Memory B cell (primary cell): ENCODE results near the gene KCNE4.

ENCODE experiments used
- ATAC-seq: fragments of 150-1000 bp; cut with Tn5 transposase; 2 replicates; pipeline ENCODE4 v1.10.0; 2021; ENCODE audit warnings: low read depth, mild to moderate bottlenecking, moderate library complexity
- DNase-seq, 2 donors: peaks; one replicate each; pipeline ENCODE4 v3.0.0; 2022; ENCODE audit warnings: low spot score in 2 of 2
- H3K27ac Mint-ChIP-seq: one replicate; pipeline ENCODE4 v1.8.0; 2022; ENCODE audit warnings: mild to moderate bottlenecking, moderate library complexity, mixed read lengths
- H3K27me3 Mint-ChIP-seq: one replicate; pipeline ENCODE4 v1.8.0; 2022; ENCODE audit warnings: mixed read lengths
- H3K36me3 Mint-ChIP-seq: one replicate; pipeline ENCODE4 v1.8.0; 2022; ENCODE audit warnings: mild to moderate bottlenecking, mixed read lengths
- H3K4me1 Mint-ChIP-seq: one replicate; pipeline ENCODE4 v1.8.0; 2022; ENCODE audit warnings: mixed read lengths
- H3K4me3 Mint-ChIP-seq: one replicate; pipeline ENCODE4 v1.8.0; 2022; ENCODE audit warnings: mild to moderate bottlenecking, moderate library complexity, mixed read lengths
- H3K9me3 Mint-ChIP-seq: one replicate; pipeline ENCODE4 v1.8.0; 2022; ENCODE audit warnings: mixed read lengths

Gene KCNE4

GRCh38 chr2:223092667-223093066 is 40.7 kb downstream of the KCNE4 start:
- Mint-ChIP-seq H3K36me3 (no peaks in the 10 kb centered on the region), H3K4me1 (no peaks in the 10 kb centered on the region), H3K27ac (no peak overlapping the region), H3K9me3 (no peaks in the 10 kb centered on the region), H3K27me3 (no peaks in the 10 kb centered on the region), H3K4me3 (no peak overlapping the region)
- DNase-seq (no peak), ATAC-seq (no peak)

DNA sequence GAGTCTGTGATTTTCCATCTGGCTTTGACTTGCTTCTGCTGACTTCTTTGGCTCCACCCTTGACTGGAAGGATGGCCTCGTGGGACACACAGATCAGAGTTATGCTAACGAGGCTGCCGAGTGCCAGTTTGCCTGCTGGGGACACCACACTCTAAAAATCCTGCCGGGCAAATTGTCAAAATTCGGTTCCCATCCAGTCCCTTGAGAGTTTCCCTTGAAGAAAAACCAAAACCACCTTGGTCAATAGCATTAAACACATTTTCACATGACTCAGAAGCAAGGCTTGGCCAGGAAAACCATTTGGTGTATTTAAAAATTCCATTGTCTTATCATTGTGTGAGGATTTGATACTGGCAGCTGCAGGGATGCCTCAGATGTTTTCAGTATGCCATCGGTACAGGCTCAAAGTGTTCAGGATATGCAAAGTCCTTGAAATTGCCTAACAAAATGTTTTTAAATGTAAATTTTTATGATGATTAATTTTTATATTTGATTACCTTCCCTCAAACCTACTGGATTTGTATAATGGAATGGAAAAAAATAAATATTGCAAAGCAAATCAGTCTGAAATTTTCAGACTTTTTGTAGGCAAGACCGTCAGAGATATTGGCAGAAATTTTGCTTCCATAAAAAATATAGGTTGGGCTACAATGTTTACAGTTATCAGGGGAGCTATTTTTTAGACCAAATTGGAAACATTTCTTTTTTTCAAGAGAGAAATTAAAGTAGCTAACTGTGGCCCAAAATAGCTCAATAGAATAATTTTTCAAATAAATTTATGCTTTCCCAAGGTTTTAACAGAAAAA is 41.6 kb downstream of the KCNE4 start:
- Mint-ChIP-seq H3K27me3 (no peaks in the 10 kb centered on the region), H3K36me3 (no peaks in the 10 kb centered on the region), H3K4me3 (no peak overlapping the region)

DNA sequence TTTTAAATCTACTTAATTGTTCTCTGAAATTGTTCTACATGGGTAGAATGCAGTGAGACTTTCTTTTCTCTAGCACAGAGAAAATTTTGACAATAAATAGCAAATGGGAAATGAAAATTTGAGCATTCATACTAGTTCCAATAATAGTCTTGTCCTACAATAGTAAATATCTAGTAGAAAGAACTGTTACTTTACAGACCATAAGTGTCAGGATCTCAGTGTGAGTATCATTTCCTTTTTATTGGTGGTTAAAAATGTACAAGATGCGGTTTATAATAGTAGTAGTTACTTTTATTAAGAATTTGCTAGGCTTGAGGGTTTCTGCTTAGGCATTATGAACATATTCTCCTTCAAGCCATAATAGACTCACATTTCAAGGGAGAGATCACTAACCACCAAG is 43.2 kb downstream of the KCNE4 start:
- ATAC-seq (no peak), DNase-seq (no peak)
- no peaks in the 10 kb centered on the region for H3K4me1 Mint-ChIP-seq
- H3K9me3 Mint-ChIP-seq = no peaks in the 10 kb centered on the region
- no peak overlapping the region for H3K27ac Mint-ChIP-seq
- no peak overlapping the region for H3K4me3 Mint-ChIP-seq
- H3K27me3 Mint-ChIP-seq = peaks cover 2% of the 10 kb centered on the region
- H3K36me3 Mint-ChIP-seq = no peaks in the 10 kb centered on the region

More for the DNA sequence above, 41.6 kb downstream of the KCNE4 start:
- DNase-seq = no peak
- Mint-ChIP-seq H3K27ac (no peak overlapping the region), H3K9me3 (no peaks in the 10 kb centered on the region), H3K4me1 (no peaks in the 10 kb centered on the region)
- ATAC-seq = no peak

GRCh38 chr2:223096235-223096970 is 44.4 kb downstream of the KCNE4 start:
- Mint-ChIP-seq H3K36me3 (no peaks in the 10 kb centered on the region), H3K27me3 (peaks cover 2% of the 10 kb centered on the region), H3K4me1 (no peaks in the 10 kb centered on the region), H3K9me3 (no peaks in the 10 kb centered on the region), H3K4me3 (no peak overlapping the region), H3K27ac (no peak overlapping the region)
- no peak for DNase-seq
- no peak for ATAC-seq

DNA sequence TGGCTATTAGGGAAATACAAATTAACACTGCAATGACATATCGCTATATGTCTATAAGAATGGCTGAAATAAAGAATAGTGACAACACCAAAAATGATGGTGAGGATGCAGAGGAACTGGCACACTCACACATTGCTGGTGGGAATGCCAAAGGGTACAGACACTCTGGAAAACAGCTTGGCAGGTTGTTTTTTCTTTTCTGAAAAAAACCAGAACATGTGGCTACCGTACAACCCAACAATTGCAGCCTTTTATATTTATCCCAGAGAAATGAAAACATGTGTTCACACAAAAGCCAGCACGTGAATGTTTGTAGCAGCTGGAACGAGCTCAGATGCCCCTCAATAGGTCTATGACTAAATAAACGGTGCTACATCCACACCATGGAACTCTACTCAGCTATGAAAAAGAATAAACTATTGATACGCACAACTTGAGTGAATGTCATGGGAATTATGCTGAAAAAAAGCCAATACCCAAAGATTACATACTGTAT is 45.9 kb downstream of the KCNE4 start:
- Mint-ChIP-seq H3K4me3 (no peak overlapping the region), H3K4me1 (no peaks in the 10 kb centered on the region), H3K27ac (no peak overlapping the region), H3K36me3 (no peaks in the 10 kb centered on the region), H3K9me3 (no peaks in the 10 kb centered on the region), H3K27me3 (peaks cover 2% of the 10 kb centered on the region)
- DNase-seq (no peak), ATAC-seq (no peak)

DNA sequence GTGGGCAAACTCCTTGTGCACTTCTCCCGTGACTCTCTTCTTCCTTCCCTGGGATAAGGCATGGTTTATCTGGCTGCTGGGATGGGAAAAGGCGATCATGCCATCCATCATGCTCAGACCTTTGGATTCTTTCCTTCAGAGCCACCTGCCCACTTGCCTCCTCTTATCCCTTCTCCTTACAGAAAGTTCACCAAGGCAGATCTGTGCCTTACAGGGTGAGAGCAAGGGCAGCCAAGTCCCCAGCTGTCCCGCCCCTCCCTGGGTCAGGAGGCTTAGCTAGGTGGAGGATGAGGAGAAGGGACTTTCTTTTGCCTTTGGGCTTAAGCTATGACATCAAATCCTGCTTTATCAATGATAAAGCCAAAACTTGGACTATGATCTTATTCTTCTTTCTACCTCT is 47.6 kb downstream of the KCNE4 start:
- H3K27me3 Mint-ChIP-seq = peaks cover 2% of the 10 kb centered on the region
- H3K9me3 Mint-ChIP-seq = no peaks in the 10 kb centered on the region
- H3K4me3 Mint-ChIP-seq = no peak overlapping the region
- no peaks in the 10 kb centered on the region for H3K4me1 Mint-ChIP-seq
- no peak for DNase-seq
- H3K27ac Mint-ChIP-seq = no peak overlapping the region
- H3K36me3 Mint-ChIP-seq = no peaks in the 10 kb centered on the region
- no peak for ATAC-seq

DNA sequence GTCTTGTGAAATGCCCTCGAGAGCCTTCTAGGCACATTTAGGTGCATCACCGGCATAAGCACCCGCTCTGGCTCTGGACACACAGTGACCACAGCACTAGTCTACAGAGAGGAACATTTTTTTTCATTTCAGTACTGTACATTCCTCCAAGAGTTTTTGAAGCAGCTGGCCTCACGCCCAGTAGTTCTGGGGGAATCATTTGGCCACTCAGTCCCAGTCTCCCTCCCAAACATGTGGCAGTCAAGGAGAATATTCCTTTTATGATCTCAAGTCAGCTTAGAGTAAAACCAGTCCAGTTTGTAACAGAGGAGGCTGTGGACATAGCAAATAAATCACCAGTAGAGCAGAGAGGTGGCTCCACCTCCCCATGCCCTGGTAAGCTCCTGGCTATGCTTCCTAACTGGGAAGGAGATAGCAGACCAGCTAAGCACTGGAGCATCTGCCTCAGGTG is 48.1 kb downstream of the KCNE4 start:
- Mint-ChIP-seq H3K9me3 (no peaks in the 10 kb centered on the region), H3K27ac (no peak overlapping the region), H3K27me3 (peaks cover 2% of the 10 kb centered on the region), H3K4me3 (no peak overlapping the region), H3K4me1 (no peaks in the 10 kb centered on the region), H3K36me3 (no peaks in the 10 kb centered on the region)
- DNase-seq (no peak), ATAC-seq (no peak)

DNA sequence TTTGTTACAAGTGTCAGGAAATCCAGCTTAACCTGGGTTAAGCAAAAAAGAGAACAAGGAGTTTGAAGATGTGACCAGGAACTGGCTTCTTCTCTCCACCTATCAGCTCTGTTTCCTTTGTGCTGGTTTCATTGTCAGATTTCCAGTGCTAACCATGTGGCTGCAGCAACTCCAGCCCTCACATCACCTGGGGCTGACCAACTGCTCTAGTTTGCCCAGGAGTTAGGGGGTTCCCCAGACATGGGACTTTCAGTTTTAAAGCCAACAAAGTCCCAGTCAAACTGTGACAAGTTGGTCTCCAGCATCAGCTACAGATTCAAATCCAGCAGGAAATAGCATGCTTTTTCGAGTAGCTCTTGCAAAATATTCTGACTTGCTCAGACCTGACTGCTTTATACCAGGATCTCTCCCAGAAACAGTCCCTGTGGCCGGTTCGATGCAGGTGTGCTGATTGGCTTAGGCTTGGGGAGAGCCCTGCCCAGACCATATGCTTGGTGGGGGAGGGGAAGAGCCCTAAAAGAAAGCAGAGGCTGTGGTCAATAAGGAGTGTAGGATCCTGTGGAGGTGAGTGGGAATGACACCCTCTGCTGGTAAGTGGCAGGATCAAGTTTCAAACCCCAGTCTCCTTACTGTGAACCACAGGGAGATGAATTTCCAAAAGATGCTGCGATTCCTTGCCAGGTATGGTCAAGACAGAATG is 49.5 kb downstream of the KCNE4 start:
- no peak for ATAC-seq
- Mint-ChIP-seq H3K36me3 (no peaks in the 10 kb centered on the region), H3K27ac (no peak overlapping the region)

DNA sequence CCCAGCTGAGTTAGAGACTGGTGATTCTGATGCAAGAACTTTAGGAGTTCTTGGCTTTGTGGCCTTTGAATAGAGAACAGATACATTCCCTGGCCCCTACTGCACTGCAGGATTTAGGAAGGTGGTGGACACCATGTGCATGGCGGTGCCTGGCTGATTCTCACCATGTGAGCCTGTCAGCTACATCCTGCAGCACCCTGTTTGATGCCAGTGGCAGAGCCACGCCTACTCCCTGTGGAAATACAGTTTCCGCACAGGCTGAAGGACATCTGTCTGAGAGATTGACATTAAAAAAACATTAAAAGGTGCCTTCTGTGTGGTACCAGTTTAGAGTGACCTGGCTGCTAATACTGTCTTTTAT is 50.0 kb downstream of the KCNE4 start:
- no peaks in the 10 kb centered on the region for H3K9me3 Mint-ChIP-seq
- no peaks in the 10 kb centered on the region for H3K36me3 Mint-ChIP-seq
- no peak overlapping the region for H3K4me3 Mint-ChIP-seq
- peaks cover 2% of the 10 kb centered on the region for H3K27me3 Mint-ChIP-seq
- H3K27ac Mint-ChIP-seq = no peak overlapping the region
- ATAC-seq = no peak
- no peaks in the 10 kb centered on the region for H3K4me1 Mint-ChIP-seq
- DNase-seq = no peak

More for the DNA sequence above, 49.5 kb downstream of the KCNE4 start:
- Mint-ChIP-seq H3K27me3 (peaks cover 2% of the 10 kb centered on the region), H3K4me1 (no peaks in the 10 kb centered on the region), H3K4me3 (no peak overlapping the region), H3K9me3 (no peaks in the 10 kb centered on the region)
- DNase-seq = no peak

DNA sequence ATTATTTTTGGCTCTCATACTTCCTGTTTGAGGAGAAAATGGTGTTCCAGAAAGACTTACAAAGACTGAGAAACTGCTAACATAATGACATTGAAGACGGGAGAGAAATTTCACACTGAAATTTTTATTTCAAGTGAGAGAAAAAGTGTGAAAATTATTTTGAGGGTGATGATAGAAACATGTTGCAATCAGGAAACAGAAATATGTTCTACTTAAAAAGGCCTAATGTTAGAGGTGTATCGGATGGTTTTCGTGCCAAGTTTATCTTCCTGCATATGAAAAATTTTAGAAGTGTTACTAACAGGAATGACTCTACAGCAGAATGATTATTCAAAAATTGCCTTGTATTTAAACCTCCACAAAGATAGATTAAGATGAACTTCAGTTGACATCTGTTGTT is 50.5 kb downstream of the KCNE4 start:
- DNase-seq = no peak
- no peaks in the 10 kb centered on the region for H3K36me3 Mint-ChIP-seq
- H3K4me3 Mint-ChIP-seq = no peak overlapping the region
- no peak overlapping the region for H3K27ac Mint-ChIP-seq
- H3K4me1 Mint-ChIP-seq = no peaks in the 10 kb centered on the region
- H3K9me3 Mint-ChIP-seq = no peaks in the 10 kb centered on the region
- no peak for ATAC-seq
- peaks cover 2% of the 10 kb centered on the region for H3K27me3 Mint-ChIP-seq

- DNase-seq = no peak
- no peak overlapping the region for H3K27ac Mint-ChIP-seq
- H3K27me3 Mint-ChIP-seq = peaks cover 5% of the 10 kb centered on the region
- no peaks in the 10 kb centered on the region for H3K9me3 Mint-ChIP-seq
- ATAC-seq = no peak
- H3K4me1 Mint-ChIP-seq = no peaks in the 10 kb centered on the region
- no peaks in the 10 kb centered on the region for H3K36me3 Mint-ChIP-seq
- no peak overlapping the region for H3K4me3 Mint-ChIP-seq
These were observed 52.5 kb downstream of the KCNE4 start for GRCh38 chr2:223104336-223105132.
